Thoracic aorta (tissue), 2 donors: ENCODE results near the gene KRTAP21-3. TPM values are rescaled to one million over a fixed set of nuclear protein-coding genes. Genes with fewer than 3 reads are reported as not detected.
"Not testable (repeated sequence)": the region's sequence is repeated elsewhere in the genome, so short reads cannot be mapped to it uniquely, and the experiment has no call there.

Experiments
- ATAC-seq: fragments of 150-250 bp; one replicate; pipeline ENCODE4 v1.8.0; 2017; ENCODE audit warnings: low read depth; ENCODE audit not compliant: insufficient number of reproducible peaks, low FRiP score
- DNase-seq: peaks from one replicate; pipeline ENCODE4 v3.0.0-alpha.2; 2020; ENCODE audit warnings: low spot score
- H3K27ac ChIP-seq, 2 donors: fragments of 200-600 bp; sonication (generic); 1 replicate in 1 of 2; 2 replicates in 1 of 2; pipeline ENCODE4 v1.5.1; 2016; ENCODE audit warnings: mild to moderate bottlenecking in 2 of 2, moderate library complexity in 2 of 2
- H3K27me3 ChIP-seq: fragments of 200-600 bp; sonication (generic); replicated peaks from 2 replicates; pipeline ENCODE4 v1.6.0; 2016; ENCODE audit warnings: mild to moderate bottlenecking; ENCODE audit not compliant: insufficient read depth
- H3K36me3 ChIP-seq: fragments of 200-600 bp; sonication (generic); one replicate; pipeline ENCODE4 v1.5.1; 2016
- H3K4me1 ChIP-seq, 2 donors: fragments of 200-600 bp; sonication (generic); 1 replicate in 1 of 2; 2 replicates in 1 of 2; pipeline versions ENCODE4 v1.5.1 to v1.6.0; 2016; ENCODE audit warnings: low read depth in 2 of 2, mild to moderate bottlenecking in 1 of 2; ENCODE audit not compliant: control insufficient read depth in 1 of 2
- H3K4me3 ChIP-seq: fragments of 200-600 bp; sonication (generic); 2 replicates; pipeline ENCODE4 v1.5.1; 2016; ENCODE audit warnings: mild to moderate bottlenecking
- H3K9me3 ChIP-seq: fragments of 200-600 bp; sonication (generic); 2 replicates; pipeline ENCODE4 v1.5.1; 2016
- CTCF ChIP-seq: fragments of 200-600 bp; sonication (generic); IDR thresholded peaks from one replicate; pipeline ENCODE4 v1.5.1; 2019; ENCODE audit warnings: antibody characterized with exemption
- total RNA-seq, 2 donors: library from RNA; depleted of rRNA; stranded (reverse); fragments of >200 nt; gene quantifications; one replicate each; pipeline versions ENCODE4 v1.1.0 to v1.2.3, GENCODE V29; 2016

The KRTAP21-3 gene, protein sequence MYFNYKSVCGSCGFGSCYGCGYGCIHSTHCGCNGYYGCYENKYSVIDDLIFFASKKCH
- not detected for total RNA-seq

- no peaks in the 10 kb centered on the region for H3K9me3 ChIP-seq
- DNase-seq (no peak), ATAC-seq (no peak)
- no peak for TF ChIP-seq CTCF
- no peaks in the 10 kb centered on the region for H3K27me3 ChIP-seq
- no peaks in the 10 kb centered on the region for H3K4me1 ChIP-seq
- H3K27ac ChIP-seq: no peak within 1 kb of the TSS
- H3K36me3 ChIP-seq: no peaks in the 10 kb centered on the region
- no peak within 1 kb of the TSS for H3K4me3 ChIP-seq
Measured at GRCh38 chr21:30718239-30718909, at the start of gene KRTAP21-3. Gene KRTAP21-3 (minus strand): TSS chr21:30718777. CDS start chr21:30718759, 18 bp downstream.

GRCh38 chr21:30760776-30761175 is 42.2 kb upstream of the KRTAP21-3 start:
- DNase-seq (no peak), ATAC-seq (no peak)
- Histone ChIP-seq H3K27me3 (no peaks in the 10 kb centered on the region), H3K27ac (no peak overlapping the region), H3K4me3 (no peak overlapping the region), H3K9me3 (no peaks in the 10 kb centered on the region), H3K36me3 (no peaks in the 10 kb centered on the region), H3K4me1 (no peaks in the 10 kb centered on the region)
- TF ChIP-seq CTCF: no peak

GRCh38 chr21:30758306-30758705 is 39.7 kb upstream of the KRTAP21-3 start:
- no peaks in the 10 kb centered on the region for H3K9me3 ChIP-seq
- TF ChIP-seq CTCF: no peak
- no peaks in the 10 kb centered on the region for H3K36me3 ChIP-seq
- no peaks in the 10 kb centered on the region for H3K27me3 ChIP-seq
- no peaks in the 10 kb centered on the region for H3K4me1 ChIP-seq
- H3K27ac ChIP-seq: no peak overlapping the region
- DNase-seq (no peak), ATAC-seq (no peak)
- H3K4me3 ChIP-seq: no peak overlapping the region

DNA sequence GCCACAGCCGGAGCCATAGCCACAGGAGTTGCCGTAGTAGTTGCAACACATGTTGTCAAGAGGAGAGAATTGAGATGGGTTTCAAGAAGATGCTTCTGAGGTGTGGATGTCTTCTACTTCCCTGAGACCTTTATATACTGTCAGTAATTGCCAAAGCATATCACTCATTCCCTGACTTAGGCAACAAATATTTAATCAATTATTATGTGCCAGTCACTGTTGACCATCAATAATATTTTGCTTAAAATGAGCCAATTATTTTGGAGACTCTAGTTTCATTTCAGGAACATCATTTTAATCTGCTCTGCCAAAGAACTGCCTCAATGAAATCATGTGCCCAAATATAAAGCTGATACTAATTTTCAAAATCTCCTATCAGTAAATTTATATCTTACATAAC is 36.8 kb upstream of the KRTAP21-3 start, which contains the start of gene KRTAP21-1:
Gene KRTAP21-1, minus strand, starts transcription at position 101 of the 400 bp plus-strand sequence. Its CDS starts 50 bp downstream, at position 51.
- H3K27me3 ChIP-seq, H3K27ac ChIP-seq, ATAC-seq, H3K4me1 ChIP-seq, H3K9me3 ChIP-seq, H3K4me3 ChIP-seq, H3K36me3 ChIP-seq, DNase-seq: not testable (repeated sequence)

DNA sequence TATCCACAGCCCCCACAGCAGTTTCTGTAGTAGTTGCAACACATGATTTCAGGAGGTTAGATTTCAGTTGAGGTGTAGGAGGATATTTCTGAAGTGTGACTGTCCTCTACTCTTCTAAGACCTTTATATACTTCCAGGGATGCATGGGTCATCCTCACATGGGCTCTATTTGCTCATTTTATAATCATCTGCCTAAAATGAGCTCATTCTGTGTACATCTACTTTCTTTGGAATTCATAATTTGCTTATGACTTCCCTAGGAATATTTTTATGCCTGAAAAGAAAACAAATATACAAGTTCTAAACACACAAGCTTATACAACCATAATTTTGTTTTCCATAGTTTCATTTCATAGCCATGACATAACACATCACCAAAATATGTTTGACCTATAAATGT is 28.6 kb upstream of the KRTAP21-3 start, which contains the start of gene KRTAP21-2:
Gene KRTAP21-2, minus strand, starts transcription at position 101 of the 400 bp plus-strand sequence. Its CDS starts 57 bp downstream, at position 44.
- DNase-seq (no peak), ATAC-seq (no peak)
- no peak for TF ChIP-seq CTCF
- no peak within 1 kb of the TSS for H3K4me3 ChIP-seq
- no peaks in the 10 kb centered on the region for H3K36me3 ChIP-seq
- H3K27me3 ChIP-seq: no peaks in the 10 kb centered on the region
- H3K4me1 ChIP-seq: no peaks in the 10 kb centered on the region
- H3K27ac ChIP-seq: no peak within 1 kb of the TSS
- H3K9me3 ChIP-seq: no peaks in the 10 kb centered on the region
